ENCODE data around the gene KCNAB1.
"Not testable (repeated sequence)": the region's sequence is repeated elsewhere in the genome, so short reads cannot be mapped to it uniquely, and the experiment has no call there.

Gene KCNAB1

DNA sequence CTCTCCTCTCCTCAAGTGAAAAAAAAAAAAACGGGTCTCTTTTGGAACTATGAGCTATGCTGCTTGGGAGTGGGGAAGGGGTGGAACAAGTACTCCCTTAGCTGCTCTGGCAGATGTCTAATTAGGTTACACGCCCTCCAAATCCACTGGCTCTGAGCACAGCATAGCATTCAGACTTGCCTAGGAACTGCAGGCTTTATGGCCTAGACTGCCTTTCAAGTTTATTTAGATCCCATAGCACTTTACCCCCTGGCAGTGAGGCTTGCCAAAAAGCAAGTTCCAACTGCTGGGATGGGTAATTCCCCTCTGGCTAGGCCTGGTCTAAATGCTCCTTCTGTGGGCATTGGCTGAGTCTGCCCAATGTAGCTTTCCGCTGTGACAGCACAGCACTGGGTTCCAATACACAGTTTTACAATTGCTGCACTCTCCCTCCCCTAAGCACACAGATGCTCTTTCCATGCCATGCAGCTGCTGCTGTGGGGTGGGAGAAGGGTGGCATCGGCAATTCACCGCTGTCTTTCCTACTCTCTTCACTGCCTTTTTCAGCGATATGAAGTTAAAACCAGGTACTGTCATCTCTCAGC is 152.8 kb downstream of the KCNAB1 start:
- no peak for DNase-seq
- TF ChIP-seq CTCF (IDR thresholded peaks at IDR 0.05), result no peak
- Histone ChIP-seq H3K4me3 (no peak overlapping the region), H3K9me3 (no peaks in the 10 kb centered on the region), H3K36me3 (no peaks in the 10 kb centered on the region), H3K4me1 (peaks cover 0 to 23% (median 5%) of the 10 kb centered on the region in 4 donors), H3K27ac (no peak overlapping the region), H3K27me3 (no peaks in the 10 kb centered on the region)
- intact Hi-C loops (cut with DNase I; ENCODE audit: low total_unique reads), result no loop called here

GRCh38 chr3:156274791-156275190 is 154.4 kb downstream of the KCNAB1 start:
- no peak overlapping the region for H3K27ac ChIP-seq
- DNase-seq, result no peak
- TF ChIP-seq CTCF (IDR thresholded peaks at IDR 0.05), result no peak
- no peaks in the 10 kb centered on the region for H3K9me3 ChIP-seq
- peaks cover 0 to 23% (median 5%) of the 10 kb centered on the region in 4 donors for H3K4me1 ChIP-seq
- H3K27me3 ChIP-seq, result no peaks in the 10 kb centered on the region
- no peaks in the 10 kb centered on the region for H3K36me3 ChIP-seq
- no peak overlapping the region for H3K4me3 ChIP-seq
- intact Hi-C loops (cut with DNase I; ENCODE audit: low total_unique reads), result no loop called here

DNA sequence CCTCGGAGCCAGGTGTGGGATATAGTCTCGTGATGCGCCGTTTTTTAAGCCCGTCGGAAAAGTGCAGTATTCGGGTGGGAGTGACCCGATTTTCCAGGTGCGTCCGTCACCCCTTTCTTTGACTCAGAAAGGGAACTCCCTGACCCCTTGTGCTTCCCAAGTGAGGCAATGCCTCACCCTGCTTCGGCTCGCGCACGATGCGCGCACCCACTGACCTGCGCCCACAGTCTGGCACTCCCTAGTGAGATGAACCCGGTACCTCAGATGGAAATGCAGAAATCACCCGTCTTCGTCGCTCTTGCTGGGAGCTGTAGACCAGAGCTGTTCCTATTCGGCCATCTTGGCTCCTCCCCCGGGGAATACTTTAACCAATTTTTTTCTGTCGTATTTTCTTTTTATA is 164.3 kb downstream of the KCNAB1 start:
- H3K4me3 ChIP-seq; H3K9me3 ChIP-seq; H3K27me3 ChIP-seq; DNase-seq; H3K27ac ChIP-seq; H3K36me3 ChIP-seq; intact Hi-C loops (cut with DNase I; ENCODE audit: low total_unique reads): not testable (repeated sequence)
- peaks cover 0 to 12% (median 2%) of the 10 kb centered on the region in 4 donors for H3K4me1 ChIP-seq

- H3K36me3 ChIP-seq, result no peaks in the 10 kb centered on the region
These were observed 165.2 kb downstream of the KCNAB1 start for GRCh38 chr3:156285626-156286025.

GRCh38 chr3:156290924-156291271 is 170.5 kb downstream of the KCNAB1 start:
- Histone ChIP-seq H3K4me1 (peaks cover 0 to 42% (median 21%) of the 10 kb centered on the region in 4 donors), H3K9me3 (no peaks in the 10 kb centered on the region), H3K27ac (no peak overlapping the region), H3K36me3 (no peaks in the 10 kb centered on the region), H3K4me3 (peak overlapping the region; percentile 40 to 52), H3K27me3 (no peaks in the 10 kb centered on the region)
- no peak for DNase-seq
- TF ChIP-seq CTCF (IDR thresholded peaks at IDR 0.05), result no peak
- intact Hi-C loops (cut with DNase I; ENCODE audit: low total_unique reads), result no loop called here

More at GRCh38 chr3:156285626-156286025, 165.2 kb downstream of the KCNAB1 start:
- H3K27ac ChIP-seq, result no peak overlapping the region
- H3K27me3 ChIP-seq, result no peaks in the 10 kb centered on the region
- no peak for DNase-seq
- no peak for TF ChIP-seq CTCF (IDR thresholded peaks at IDR 0.05)
- H3K4me3 ChIP-seq, result no peak overlapping the region
- no peaks in the 10 kb centered on the region for H3K9me3 ChIP-seq
- peaks cover 0 to 21% (median 7%) of the 10 kb centered on the region in 4 donors for H3K4me1 ChIP-seq
- intact Hi-C loops (cut with DNase I; ENCODE audit: low total_unique reads), result no loop called here

DNA sequence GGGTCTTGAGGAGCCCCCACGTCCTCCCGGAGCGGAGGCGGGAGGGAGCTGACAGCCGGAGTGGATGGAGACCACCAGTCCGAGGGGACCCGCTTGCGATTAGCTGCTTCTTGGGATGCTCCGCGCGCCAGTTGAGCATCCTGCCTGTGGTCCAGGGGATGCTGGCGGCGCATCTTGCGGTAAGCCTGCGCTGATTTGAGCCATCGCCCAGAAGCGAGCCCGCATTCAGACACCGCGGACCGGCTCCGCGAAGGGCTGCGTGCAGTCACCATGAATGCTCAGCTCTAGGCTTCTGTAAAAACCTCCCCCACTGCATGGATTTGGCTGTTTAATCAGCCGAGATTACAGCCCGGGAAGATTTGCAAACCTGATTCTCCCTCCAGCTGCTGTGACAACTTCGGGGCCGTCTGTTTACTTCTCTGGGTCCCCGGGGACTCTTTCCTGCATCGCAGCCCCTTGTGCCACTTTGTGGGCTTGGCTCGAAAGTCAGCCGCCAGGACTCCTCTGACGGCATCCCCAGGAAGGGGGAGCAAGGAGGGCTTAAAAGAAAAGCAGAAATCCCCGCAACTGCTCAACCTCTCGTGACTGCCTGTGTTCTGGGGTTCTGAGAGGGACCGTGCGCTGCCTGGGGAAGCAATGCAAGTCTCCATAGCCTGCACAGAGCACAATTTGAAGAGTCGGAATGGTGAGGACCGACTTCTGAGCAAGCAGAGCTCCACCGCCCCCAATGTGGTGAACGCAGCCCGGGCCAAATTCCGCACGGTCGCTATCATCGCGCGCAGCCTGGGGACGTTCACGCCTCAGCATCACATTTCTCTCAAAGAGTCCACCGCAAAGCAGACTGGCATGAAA is 171.1 kb downstream of the KCNAB1 start:
- Histone ChIP-seq H3K4me3 (peak overlapping the region; percentile 40 to 52), H3K4me1 (peaks cover 0 to 42% (median 21%) of the 10 kb centered on the region in 4 donors), H3K27ac (no peak overlapping the region), H3K36me3 (no peaks in the 10 kb centered on the region), H3K9me3 (no peaks in the 10 kb centered on the region), H3K27me3 (no peaks in the 10 kb centered on the region)
- TF ChIP-seq CTCF (IDR thresholded peaks at IDR 0.05), result no peak
- DNase-seq, result peak in 1 of 2 donors; percentile 33
- intact Hi-C loops (cut with DNase I; ENCODE audit: low total_unique reads), result no loop called here

Measured in tibial artery (tissue), 4 donors.